GM12878 (cell line): ENCODE data around the gene SCNM1. TPM values are rescaled to one million over a fixed set of nuclear protein-coding genes. Genes with fewer than 3 reads are reported as not detected.

Experiments
- BRCA1 ChIP-seq: IDR thresholded peaks from 2 replicates; pipeline ENCODE4 v1.6.1; 2011; ENCODE audit warnings: low read depth, low read length, improper control_type of control experiment
- EP300 ChIP-seq, 2 experiments: fragments of 150-350 bp in 1 of 2; IDR thresholded peaks; 2 replicates each; pipeline ENCODE4 v1.6.1; 2011 to 2012; ENCODE audit warnings: low read depth in 2 of 2, low read length in 2 of 2, borderline replicate concordance in 1 of 2, improper control_type of control experiment in 1 of 2, inconsistent platforms in 1 of 2; ENCODE audit not compliant: control insufficient read depth in 1 of 2
- FOS ChIP-seq: IDR thresholded peaks from 3 replicates; pipeline ENCODE4 v1.6.1; 2011; ENCODE audit warnings: borderline replicate concordance; ENCODE audit not compliant: insufficient read length; ENCODE audit errors: extremely low read depth
- HDGF ChIP-seq: fragments of 450-650 bp; IDR thresholded peaks from 2 replicates; pipeline ENCODE4 v1.6.1; 2016; ENCODE audit warnings: antibody characterized with exemption
- MXI1 ChIP-seq: fragments of 150-350 bp; IDR thresholded peaks from 2 replicates; pipeline ENCODE4 v1.6.1; 2011; ENCODE audit warnings: low read depth, mild to moderate bottlenecking, inconsistent platforms, low read length, improper control_type of control experiment
- NFYB ChIP-seq: IDR thresholded peaks from 2 replicates; pipeline ENCODE4 v1.6.1; 2011; ENCODE audit warnings: low read depth, mild to moderate bottlenecking, low read length, improper control_type of control experiment, moderate library complexity; ENCODE audit not compliant: insufficient read depth
- PAX5 ChIP-seq: IDR thresholded peaks from 2 replicates; pipeline ENCODE4 v1.6.1; 2011; ENCODE audit warnings: low read depth, low read length, borderline replicate concordance
- RELA ChIP-seq: fragments of 450-650 bp; IDR thresholded peaks from 2 replicates; pipeline ENCODE4 v1.8.0; 2014; ENCODE audit warnings: borderline replicate concordance; ENCODE audit not compliant: partially characterized antibody
- SPI1 ChIP-seq: IDR thresholded peaks from 2 replicates; pipeline ENCODE4 v1.6.1; 2011; ENCODE audit warnings: low read depth, mild to moderate bottlenecking, low read length, moderate library complexity, borderline replicate concordance; ENCODE audit not compliant: insufficient read depth
- SREBF2 ChIP-seq: IDR thresholded peaks from 2 replicates; pipeline ENCODE4 v1.6.1; 2012; ENCODE audit warnings: mild to moderate bottlenecking, low read length
- TAF1 ChIP-seq: IDR thresholded peaks from 2 replicates; pipeline ENCODE4 v1.6.1; 2011; ENCODE audit warnings: mild to moderate bottlenecking, low read depth, low read length, borderline replicate concordance
- TCF12 ChIP-seq: IDR thresholded peaks from 2 replicates; pipeline ENCODE4 v1.6.1; 2011; ENCODE audit warnings: low read depth, mild to moderate bottlenecking, low read length
- YBX1 ChIP-seq: fragments of 450-650 bp; IDR thresholded peaks from 2 replicates; pipeline ENCODE4 v1.6.1; 2016; ENCODE audit warnings: antibody characterized with exemption
- ZNF274 ChIP-seq: IDR thresholded peaks from one replicate; pipeline ENCODE4 v1.8.0; 2011; ENCODE audit not compliant: insufficient read length, insufficient read depth
- ZNF384 ChIP-seq: IDR thresholded peaks from 2 replicates; pipeline ENCODE4 v1.6.1; 2012; ENCODE audit warnings: low read depth, mild to moderate bottlenecking, low read length, improper control_type of control experiment, borderline replicate concordance
- polyA plus RNA-seq, 11 experiments: library from polyadenylated mRNA; depleted of rRNA in 4 of 11; unstranded in 6 of 11; stranded (reverse) in 5 of 11; fragments of >200 nt; fragmentation: Nextera tagmentation in 4 of 11; fragmentation: Illumina TruSeq in 1 of 11; extraction: Ambion mirVana in 4 of 11; extraction: Trizol in 1 of 11; gene quantifications; 1 replicate in 1 of 11; 2 replicates in 10 of 11; pipeline versions ENCODE4 v1.2.1 to v1.2.3, GENCODE V29; 2011 to 2016; ENCODE audit warnings: inconsistent platforms in 2 of 11, missing spikeins in 2 of 11, low read depth in 1 of 11
- total RNA-seq, 4 experiments: library from RNA; depleted of rRNA in 3 of 4; stranded (reverse); fragments of >200 nt in 3 of 4; fragmentation: Illumina TruSeq in 1 of 4; extraction: Trizol in 1 of 4; gene quantifications; 2 replicates each; pipeline versions ENCODE4 v1.2.1 to v1.2.3, GENCODE V29; 2013 to 2021
- TF ChIP-seq, protein P1 (sequence below): IDR thresholded peaks from 2 replicates; pipeline ENCODE4 v1.6.1; 2011; ENCODE audit warnings: borderline replicate concordance, low read depth, mild to moderate bottlenecking, moderate library complexity, low read length; ENCODE audit not compliant: insufficient read depth, poor library complexity, severe bottlenecking
- TF ChIP-seq, protein P2 (sequence below): IDR thresholded peaks from 2 replicates; pipeline ENCODE4 v1.6.1; 2012; ENCODE audit warnings: low read depth, low read length, improper control_type of control experiment
- TF ChIP-seq, protein P3 (sequence below): fragments of 450-650 bp; formaldehyde crosslinking; IDR thresholded peaks from 2 replicates; pipeline ENCODE4 v1.5.0; 2022; ENCODE audit warnings: mild to moderate bottlenecking, missing genetic modification characterization
- TF ChIP-seq, protein P4 (sequence below): fragments of 450-650 bp; IDR thresholded peaks from 2 replicates; pipeline ENCODE4 v1.6.1; 2017; ENCODE audit warnings: mild to moderate bottlenecking, low read depth, inconsistent platforms; ENCODE audit not compliant: poor library complexity, severe bottlenecking

The SCNM1 gene
- total and polyA plus RNA-seq, 10 of the 15 experiments (the other 5 are each of a cell fraction or from before 2014, with no cell fraction given), result 25.8 to 207 (median 76.9) TPM

DNA sequence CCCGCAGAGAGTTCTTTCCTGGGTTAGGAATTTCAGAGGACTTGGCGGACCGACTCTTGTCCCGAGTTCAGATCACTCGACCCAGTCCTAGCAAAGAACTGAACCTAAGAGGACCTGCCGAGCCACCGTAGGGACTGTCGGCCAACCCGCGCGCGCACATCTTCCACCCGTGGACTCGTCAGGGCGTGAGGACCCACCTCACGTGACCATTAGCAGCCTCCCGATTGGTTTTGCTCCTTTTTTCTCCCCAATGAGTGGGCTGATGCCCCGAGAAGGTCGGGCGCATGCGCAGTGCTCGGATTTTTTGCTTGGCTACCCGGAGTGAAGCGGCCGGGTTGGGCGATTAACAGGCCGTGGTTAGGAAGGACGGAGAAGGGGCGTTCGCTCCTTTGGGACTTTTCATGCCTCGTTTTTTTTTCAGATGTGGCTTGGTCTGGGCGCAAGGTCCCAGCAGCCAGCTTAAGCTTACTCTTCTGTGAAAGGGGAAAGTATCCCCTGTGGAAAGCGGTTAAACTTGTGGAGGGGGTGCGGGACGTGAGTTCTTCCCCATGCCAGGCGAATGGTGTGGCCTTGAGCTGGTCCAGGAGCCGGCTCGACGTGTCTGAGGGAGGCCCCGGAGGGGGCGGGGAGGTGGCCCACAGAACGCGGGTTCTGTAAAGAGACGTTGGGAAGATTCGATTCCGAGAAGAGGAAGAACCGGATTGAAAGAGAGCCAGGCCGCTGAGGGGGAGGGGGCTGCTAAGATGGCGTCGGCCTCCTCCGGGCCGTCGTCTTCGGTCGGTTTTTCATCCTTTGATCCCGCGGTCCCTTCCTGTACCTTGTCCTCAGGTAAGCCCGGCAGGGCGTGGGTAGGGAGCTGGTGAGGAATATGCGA is 32.5 kb downstream of the SCNM1 start, which contains the start of gene PIP5K1A (continued):
- TF ChIP-seq EP300 (IDR thresholded peaks at IDR 0.05; ENCODE audit: borderline replicate concordance in 1 of 2, control insufficient read depth in 1 of 2, low read depth in 2 of 2, low read length in 2 of 2), result peak in 1 of 2 experiments; percentile 36; a peak in 1 of 4 replicates
- TF ChIP-seq BRCA1, result no peak
- TF ChIP-seq FOS, result peak; percentile 8
- TF ChIP-seq NFYB, result peak; percentile 87
- TF ChIP-seq ZNF274, result no peak
- TF ChIP-seq MXI1, result peak; percentile 77
- TF ChIP-seq RELA, result peak; percentile 88
- peak; percentile 78 for TF ChIP-seq TAF1
- TF ChIP-seq ZNF384, result peak; percentile 46; the same call in 1 of the 2 replicates
- no peak for TF ChIP-seq SPI1
- TF ChIP-seq, protein P1, sequence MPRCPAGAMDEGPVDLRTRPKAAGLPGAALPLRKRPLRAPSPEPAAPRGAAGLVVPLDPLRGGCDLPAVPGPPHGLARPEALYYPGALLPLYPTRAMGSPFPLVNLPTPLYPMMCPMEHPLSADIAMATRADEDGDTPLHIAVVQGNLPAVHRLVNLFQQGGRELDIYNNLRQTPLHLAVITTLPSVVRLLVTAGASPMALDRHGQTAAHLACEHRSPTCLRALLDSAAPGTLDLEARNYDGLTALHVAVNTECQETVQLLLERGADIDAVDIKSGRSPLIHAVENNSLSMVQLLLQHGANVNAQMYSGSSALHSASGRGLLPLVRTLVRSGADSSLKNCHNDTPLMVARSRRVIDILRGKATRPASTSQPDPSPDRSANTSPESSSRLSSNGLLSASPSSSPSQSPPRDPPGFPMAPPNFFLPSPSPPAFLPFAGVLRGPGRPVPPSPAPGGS, result no peak
- peak; percentile 27; the same call in 1 of the 2 replicates for TF ChIP-seq HDGF
- TF ChIP-seq, protein P2, sequence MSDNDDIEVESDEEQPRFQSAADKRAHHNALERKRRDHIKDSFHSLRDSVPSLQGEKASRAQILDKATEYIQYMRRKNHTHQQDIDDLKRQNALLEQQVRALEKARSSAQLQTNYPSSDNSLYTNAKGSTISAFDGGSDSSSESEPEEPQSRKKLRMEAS, result peak; percentile 99
- TF ChIP-seq PAX5, result 0 out of 2 replicates have a peak, but pooled peaks have one; percentile 31
- no peak for TF ChIP-seq SREBF2
- TF ChIP-seq, protein P3, sequence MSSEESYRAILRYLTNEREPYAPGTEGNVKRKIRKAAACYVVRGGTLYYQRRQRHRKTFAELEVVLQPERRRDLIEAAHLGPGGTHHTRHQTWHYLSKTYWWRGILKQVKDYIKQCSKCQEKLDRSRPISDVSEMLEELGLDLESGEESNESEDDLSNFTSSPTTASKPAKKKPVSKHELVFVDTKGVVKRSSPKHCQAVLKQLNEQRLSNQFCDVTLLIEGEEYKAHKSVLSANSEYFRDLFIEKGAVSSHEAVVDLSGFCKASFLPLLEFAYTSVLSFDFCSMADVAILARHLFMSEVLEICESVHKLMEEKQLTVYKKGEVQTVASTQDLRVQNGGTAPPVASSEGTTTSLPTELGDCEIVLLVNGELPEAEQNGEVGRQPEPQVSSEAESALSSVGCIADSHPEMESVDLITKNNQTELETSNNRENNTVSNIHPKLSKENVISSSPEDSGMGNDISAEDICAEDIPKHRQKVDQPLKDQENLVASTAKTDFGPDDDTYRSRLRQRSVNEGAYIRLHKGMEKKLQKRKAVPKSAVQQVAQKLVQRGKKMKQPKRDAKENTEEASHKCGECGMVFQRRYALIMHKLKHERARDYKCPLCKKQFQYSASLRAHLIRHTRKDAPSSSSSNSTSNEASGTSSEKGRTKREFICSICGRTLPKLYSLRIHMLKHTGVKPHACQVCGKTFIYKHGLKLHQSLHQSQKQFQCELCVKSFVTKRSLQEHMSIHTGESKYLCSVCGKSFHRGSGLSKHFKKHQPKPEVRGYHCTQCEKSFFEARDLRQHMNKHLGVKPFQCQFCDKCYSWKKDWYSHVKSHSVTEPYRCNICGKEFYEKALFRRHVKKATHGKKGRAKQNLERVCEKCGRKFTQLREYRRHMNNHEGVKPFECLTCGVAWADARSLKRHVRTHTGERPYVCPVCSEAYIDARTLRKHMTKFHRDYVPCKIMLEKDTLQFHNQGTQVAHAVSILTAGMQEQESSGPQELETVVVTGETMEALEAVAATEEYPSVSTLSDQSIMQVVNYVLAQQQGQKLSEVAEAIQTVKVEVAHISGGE, result no peak
- TF ChIP-seq, protein P4, sequence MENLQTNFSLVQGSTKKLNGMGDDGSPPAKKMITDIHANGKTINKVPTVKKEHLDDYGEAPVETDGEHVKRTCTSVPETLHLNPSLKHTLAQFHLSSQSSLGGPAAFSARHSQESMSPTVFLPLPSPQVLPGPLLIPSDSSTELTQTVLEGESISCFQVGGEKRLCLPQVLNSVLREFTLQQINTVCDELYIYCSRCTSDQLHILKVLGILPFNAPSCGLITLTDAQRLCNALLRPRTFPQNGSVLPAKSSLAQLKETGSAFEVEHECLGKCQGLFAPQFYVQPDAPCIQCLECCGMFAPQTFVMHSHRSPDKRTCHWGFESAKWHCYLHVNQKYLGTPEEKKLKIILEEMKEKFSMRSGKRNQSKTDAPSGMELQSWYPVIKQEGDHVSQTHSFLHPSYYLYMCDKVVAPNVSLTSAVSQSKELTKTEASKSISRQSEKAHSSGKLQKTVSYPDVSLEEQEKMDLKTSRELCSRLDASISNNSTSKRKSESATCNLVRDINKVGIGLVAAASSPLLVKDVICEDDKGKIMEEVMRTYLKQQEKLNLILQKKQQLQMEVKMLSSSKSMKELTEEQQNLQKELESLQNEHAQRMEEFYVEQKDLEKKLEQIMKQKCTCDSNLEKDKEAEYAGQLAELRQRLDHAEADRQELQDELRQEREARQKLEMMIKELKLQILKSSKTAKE, result no peak
- TF ChIP-seq YBX1, result no peak
- 0 out of 2 replicates have a peak, but pooled peaks have one; percentile 5 for TF ChIP-seq TCF12
